MM.1S (cell line): ENCODE results near the gene TMEM167B.

Experiments used
- DNase-seq: peaks from one replicate; pipeline ENCODE4 v3.0.0-alpha.2; 2015
- H2AFZ ChIP-seq: fragments of 300-600 bp; sonication (generic); 2 replicates; pipeline ENCODE4 v1.6.0; 2016; ENCODE audit warnings: antibody characterized with exemption, low read length
- H3F3A ChIP-seq: fragments of 300-600 bp; sonication (generic); 2 replicates; pipeline ENCODE4 v1.6.1; 2016; ENCODE audit warnings: mild to moderate bottlenecking, antibody characterized with exemption, low read length, moderate library complexity, mixed read lengths; ENCODE audit not compliant: insufficient read depth
- H3K27ac ChIP-seq: fragments of 300-600 bp; sonication (generic); 2 replicates; pipeline ENCODE4 v1.5.1; 2016; ENCODE audit warnings: mild to moderate bottlenecking, low read length
- H3K27me3 ChIP-seq: fragments of 300-600 bp; sonication (generic); replicated peaks from 2 replicates; pipeline ENCODE4 v1.6.0; 2016; ENCODE audit warnings: low read length; ENCODE audit not compliant: insufficient read depth
- H3K36me3 ChIP-seq: fragments of 300-600 bp; sonication (generic); replicated peaks from 2 replicates; pipeline ENCODE4 v1.6.1; 2016; ENCODE audit warnings: mild to moderate bottlenecking, low read length, mixed read lengths; ENCODE audit not compliant: insufficient read depth
- H3K4me1 ChIP-seq: fragments of 300-600 bp; sonication (generic); 2 replicates; pipeline ENCODE4 v1.6.1; 2016; ENCODE audit warnings: low read length, mixed read lengths
- H3K4me2 ChIP-seq: fragments of 300-600 bp; sonication (generic); 2 replicates; pipeline ENCODE4 v1.6.0; 2016; ENCODE audit warnings: low read depth, low read length
- H3K4me3 ChIP-seq: fragments of 300-600 bp; sonication (generic); 2 replicates; pipeline ENCODE4 v1.5.1; 2016; ENCODE audit warnings: low read length, mixed read lengths
- H3K79me2 ChIP-seq: fragments of 300-600 bp; sonication (generic); 2 replicates; pipeline ENCODE4 v1.6.1; 2016; ENCODE audit warnings: mixed run types, low read length, mixed read lengths
- H3K9ac ChIP-seq: fragments of 300-600 bp; sonication (generic); 2 replicates; pipeline ENCODE4 v1.6.1; 2016; ENCODE audit warnings: low read length, mixed read lengths
- H3K9me2 ChIP-seq: fragments of 300-600 bp; sonication (generic); replicated peaks from 2 replicates; pipeline ENCODE4 v1.6.1; 2016; ENCODE audit warnings: mild to moderate bottlenecking, low read length, mixed read lengths; ENCODE audit not compliant: insufficient read depth
- H3K9me3 ChIP-seq: fragments of 300-600 bp; sonication (generic); replicated peaks from 2 replicates; pipeline ENCODE4 v1.6.1; 2016; ENCODE audit warnings: mild to moderate bottlenecking, low read length, mixed read lengths; ENCODE audit not compliant: insufficient read depth
- H4K20me1 ChIP-seq: fragments of 300-600 bp; sonication (generic); 2 replicates; pipeline ENCODE4 v1.6.1; 2016; ENCODE audit warnings: mild to moderate bottlenecking, low read length, moderate library complexity, mixed read lengths; ENCODE audit not compliant: insufficient read depth
- CTCF ChIP-seq: fragments of 300-600 bp; sonication (generic); IDR thresholded peaks from 2 replicates; pipeline ENCODE4 v1.5.1; 2016; ENCODE audit warnings: antibody characterized with exemption, low read length, mixed read lengths
- EZH2 ChIP-seq: fragments of 300-600 bp; sonication (generic); optimal IDR thresholded peaks from 2 replicates; pipeline ENCODE3; 2017; ENCODE audit warnings: low read depth, mild to moderate bottlenecking, antibody characterized with exemption, low read length, mixed read lengths
- EZH2phosphoT487 ChIP-seq: fragments of 300-600 bp; sonication (generic); IDR thresholded peaks from 2 replicates; pipeline ENCODE4 v1.6.1; 2018; ENCODE audit warnings: antibody characterized with exemption, low read length

The TMEM167B gene

DNA sequence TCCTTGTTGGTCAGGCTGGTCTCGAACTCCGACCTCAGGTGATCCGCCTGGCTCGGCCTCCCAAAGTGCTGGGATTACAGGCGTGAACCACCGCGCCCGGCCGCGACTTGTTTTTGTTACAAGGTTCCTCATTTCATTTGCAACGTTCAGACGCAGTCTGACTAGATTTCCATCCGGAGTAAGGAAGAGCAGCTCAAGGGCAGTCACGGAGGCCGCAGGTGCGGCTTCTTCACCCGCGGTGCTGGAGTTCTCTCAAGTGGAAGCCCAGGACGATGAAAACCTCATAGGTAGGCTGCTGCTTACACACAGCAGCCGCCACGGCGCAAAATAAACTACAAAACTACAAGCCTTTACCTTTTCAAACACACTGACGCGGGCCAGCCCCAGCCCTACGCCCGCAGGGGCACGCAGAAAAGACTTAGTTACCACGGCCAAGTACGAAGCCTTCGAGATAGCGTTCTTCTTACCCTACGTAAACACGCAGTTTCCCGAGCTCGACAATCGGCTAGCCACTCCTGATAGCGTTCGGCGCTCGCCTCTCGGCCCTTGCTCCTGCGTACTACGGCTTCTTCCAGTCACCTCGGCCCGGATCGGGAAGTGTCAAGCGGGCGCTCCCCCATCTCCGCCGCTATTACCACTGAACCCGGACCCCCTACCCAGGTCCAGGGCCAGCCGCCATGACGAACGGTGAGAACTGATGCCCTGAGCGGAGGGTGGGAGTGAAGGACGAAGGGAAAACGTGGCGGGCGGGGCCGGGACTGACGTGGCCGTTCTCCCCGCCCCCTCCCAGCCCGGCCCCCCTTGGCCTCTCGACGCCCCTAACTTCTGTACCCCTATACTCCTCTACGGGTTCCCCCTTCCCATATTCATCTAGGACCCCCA, at the start of gene TMEM167B:
TSS of gene TMEM167B (plus strand) at position 569 of the 882 bp plus-strand sequence. CDS start at position 678, 109 bp downstream.
- Histone ChIP-seq H3K36me3 (no peaks in the 10 kb centered on the region), H3K79me2 (peaks cover 22% of the 10 kb centered on the region), H3K27ac (peak within 1 kb of the TSS; percentile 95), H2AFZ (peak within 1 kb of the TSS; percentile 89), H3K4me3 (peak within 1 kb of the TSS; percentile 90), H3K4me1 (0 out of 2 replicates have a peak, but pooled peaks cover 6% of the 10 kb centered on the region), H3K9ac (peak within 1 kb of the TSS; percentile 79), H4K20me1 (no peaks in the 10 kb centered on the region), H3K4me2 (peak within 1 kb of the TSS; percentile 87), H3F3A (peaks cover 11% of the 10 kb centered on the region), H3K9me2 (no peaks in the 10 kb centered on the region), H3K27me3 (no peaks in the 10 kb centered on the region), H3K9me3 (no peaks in the 10 kb centered on the region)
- DNase-seq, result peak; percentile 86
- no peak for TF ChIP-seq EZH2phosphoT487
- no peak for TF ChIP-seq EZH2
- no peak for TF ChIP-seq CTCF

DNA sequence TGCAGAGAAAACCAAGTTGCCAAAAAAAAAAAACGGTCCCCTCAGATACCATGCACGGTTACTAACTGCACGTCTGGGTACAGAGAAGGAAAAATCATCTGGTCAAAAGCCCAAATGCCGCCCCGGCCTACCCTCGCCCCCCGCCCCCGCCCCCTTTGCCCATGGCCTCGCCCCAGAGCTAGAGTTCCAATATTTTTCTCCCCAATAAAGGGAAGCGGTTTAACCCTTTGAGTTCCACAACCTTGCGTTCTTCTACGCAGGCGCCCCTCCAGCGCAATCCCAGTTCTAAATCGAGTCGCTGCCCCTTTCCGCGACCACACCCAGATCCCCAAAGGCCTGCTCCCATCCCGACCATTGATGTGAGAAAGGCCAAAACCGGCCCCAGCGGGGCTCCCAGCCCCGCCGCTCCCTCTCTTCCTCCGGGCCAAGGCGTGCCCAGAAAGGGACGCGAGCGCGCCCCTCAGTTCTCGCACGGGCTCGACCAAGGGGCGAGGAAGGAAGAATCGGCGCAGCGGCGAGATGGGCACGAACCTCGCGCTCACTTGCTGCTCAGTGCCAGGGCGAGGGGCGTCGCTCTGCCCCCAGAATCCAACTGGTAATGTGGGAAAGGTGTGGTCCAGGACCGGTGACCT, 49.5 kb upstream of the TMEM167B start:
- Histone ChIP-seq H3K9me2 (no peaks in the 10 kb centered on the region), H3K27me3 (no peaks in the 10 kb centered on the region), H3K4me1 (0 out of 2 replicates have a peak, but pooled peaks cover 3% of the 10 kb centered on the region), H3K36me3 (no peaks in the 10 kb centered on the region), H3F3A (peaks cover 4% of the 10 kb centered on the region; the same call in 1 of the 2 replicates), H3K79me2 (peaks cover 4% of the 10 kb centered on the region; the same call in 1 of the 2 replicates), H3K9ac (peak overlapping the region; percentile 55; the same call in 1 of the 2 replicates), H3K9me3 (no peaks in the 10 kb centered on the region), H3K4me2 (peak overlapping the region; percentile 74), H4K20me1 (no peaks in the 10 kb centered on the region), H3K4me3 (peak overlapping the region; percentile 86), H3K27ac (peak overlapping the region; percentile 53; the same call in 1 of the 2 replicates), H2AFZ (peak overlapping the region; percentile 77)
- DNase-seq, result no peak
- TF ChIP-seq CTCF (no peak), EZH2phosphoT487 (no peak), EZH2 (no peak)

DNA sequence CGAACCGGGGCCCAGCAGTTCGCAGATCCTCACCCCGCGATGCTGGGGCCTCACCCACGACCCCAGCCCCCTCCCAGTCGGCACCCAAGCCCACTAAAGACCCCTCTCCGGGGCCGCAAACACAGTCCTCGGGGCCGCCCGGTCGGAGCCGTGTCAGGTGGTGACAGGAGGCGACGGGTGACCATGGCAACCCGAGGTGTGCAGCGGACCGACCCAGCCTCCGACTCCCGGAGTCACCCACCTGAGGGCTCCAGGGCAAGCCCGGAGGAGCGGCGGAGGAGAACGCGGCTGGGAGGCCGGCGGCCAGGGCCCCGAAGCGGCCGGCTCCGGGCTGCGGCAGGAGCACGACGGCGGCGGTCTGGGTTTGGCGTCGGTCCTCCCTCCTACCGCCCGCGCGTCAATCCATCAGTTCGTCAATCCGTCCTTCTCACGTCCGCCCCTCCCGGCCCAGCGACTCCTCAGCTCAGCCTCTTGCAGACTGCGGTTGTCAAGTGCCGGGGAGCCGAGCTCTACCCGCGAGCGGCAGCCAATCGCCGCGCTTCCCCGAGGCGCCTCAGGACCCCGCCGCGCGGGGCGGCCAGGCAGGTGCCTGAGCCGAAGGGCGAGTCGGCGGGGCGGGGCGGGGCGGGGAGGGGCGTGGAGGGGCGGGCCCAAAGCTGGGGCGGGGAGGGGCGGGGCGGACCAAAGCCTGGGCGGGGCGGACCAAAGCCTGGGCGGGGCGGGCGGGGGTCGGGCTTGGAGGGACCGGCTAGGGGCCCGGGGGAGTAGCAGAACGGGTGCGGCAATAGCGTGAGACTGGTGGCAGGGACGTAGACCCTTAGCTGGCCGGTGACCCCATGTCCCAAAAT, 48.7 kb upstream of the TMEM167B start, which contains the start of gene WDR47:
TSS of gene WDR47 (minus strand) at position 482 of the 848 bp plus-strand sequence. CDS start 18,590 bp downstream, outside the sequence.
- Histone ChIP-seq H3K79me2 (peaks cover 4% of the 10 kb centered on the region; the same call in 1 of the 2 replicates), H3K4me2 (peak within 1 kb of the TSS; percentile 74), H2AFZ (peak within 1 kb of the TSS; percentile 77), H3K9me3 (no peaks in the 10 kb centered on the region), H3K27ac (peak within 1 kb of the TSS; percentile 53; the same call in 1 of the 2 replicates), H3K36me3 (no peaks in the 10 kb centered on the region), H3K27me3 (no peaks in the 10 kb centered on the region), H4K20me1 (no peaks in the 10 kb centered on the region), H3F3A (peaks cover 4% of the 10 kb centered on the region; the same call in 1 of the 2 replicates), H3K9me2 (no peaks in the 10 kb centered on the region), H3K4me1 (0 out of 2 replicates have a peak, but pooled peaks cover 3% of the 10 kb centered on the region), H3K9ac (peak within 1 kb of the TSS; percentile 55), H3K4me3 (peak within 1 kb of the TSS; percentile 86)
- peak; percentile 92 for DNase-seq
- TF ChIP-seq CTCF, result no peak
- no peak for TF ChIP-seq EZH2phosphoT487
- TF ChIP-seq EZH2, result no peak
